Loucy (cell line): Measurements from ENCODE around the gene ZNF385D.

ENCODE experiments used
- EZH2phosphoT487 ChIP-seq: fragments of 200-600 bp; IDR thresholded peaks from 2 replicates; pipeline ENCODE4 v1.6.1; 2018; ENCODE audit warnings: antibody characterized with exemption, mild to moderate bottlenecking, moderate library complexity, borderline replicate concordance
- TF ChIP-seq, protein P1 (sequence below): fragments of 200-600 bp; sonication (generic); conservative IDR thresholded peaks from 2 replicates; pipeline ENCODE4 v1.5.1; 2014; ENCODE audit warnings: mild to moderate bottlenecking, antibody characterized with exemption, low read length

DNA sequence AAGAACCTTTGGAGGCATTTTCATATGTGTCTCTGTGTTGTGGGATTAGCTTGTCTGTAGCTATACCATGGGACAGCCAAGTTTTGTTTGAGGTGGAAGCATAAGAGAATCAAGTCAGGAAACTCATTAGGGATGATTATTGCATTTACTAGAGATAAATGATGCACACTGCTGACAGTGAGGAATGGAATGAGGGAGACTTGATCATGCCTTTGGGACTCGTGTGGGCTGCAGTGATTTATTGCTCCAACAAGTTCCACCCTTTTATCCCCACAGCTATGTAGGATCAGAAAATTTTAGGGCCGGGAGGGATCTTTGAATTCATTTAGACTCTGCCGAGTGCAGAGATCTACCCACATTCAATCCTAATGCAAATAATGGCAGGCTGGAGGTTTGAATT lies 16.3 kb downstream of the ZNF385D start:
- TF ChIP-seq, protein P1, sequence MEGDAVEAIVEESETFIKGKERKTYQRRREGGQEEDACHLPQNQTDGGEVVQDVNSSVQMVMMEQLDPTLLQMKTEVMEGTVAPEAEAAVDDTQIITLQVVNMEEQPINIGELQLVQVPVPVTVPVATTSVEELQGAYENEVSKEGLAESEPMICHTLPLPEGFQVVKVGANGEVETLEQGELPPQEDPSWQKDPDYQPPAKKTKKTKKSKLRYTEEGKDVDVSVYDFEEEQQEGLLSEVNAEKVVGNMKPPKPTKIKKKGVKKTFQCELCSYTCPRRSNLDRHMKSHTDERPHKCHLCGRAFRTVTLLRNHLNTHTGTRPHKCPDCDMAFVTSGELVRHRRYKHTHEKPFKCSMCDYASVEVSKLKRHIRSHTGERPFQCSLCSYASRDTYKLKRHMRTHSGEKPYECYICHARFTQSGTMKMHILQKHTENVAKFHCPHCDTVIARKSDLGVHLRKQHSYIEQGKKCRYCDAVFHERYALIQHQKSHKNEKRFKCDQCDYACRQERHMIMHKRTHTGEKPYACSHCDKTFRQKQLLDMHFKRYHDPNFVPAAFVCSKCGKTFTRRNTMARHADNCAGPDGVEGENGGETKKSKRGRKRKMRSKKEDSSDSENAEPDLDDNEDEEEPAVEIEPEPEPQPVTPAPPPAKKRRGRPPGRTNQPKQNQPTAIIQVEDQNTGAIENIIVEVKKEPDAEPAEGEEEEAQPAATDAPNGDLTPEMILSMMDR: no peak
- TF ChIP-seq EZH2phosphoT487: no peak
